Activated CD4-positive, CD25-positive, alpha-beta regulatory T cell treated with anti-CD3 and anti-CD28 coated beads, Interleukin-2, amount 50 U/mL, for 72 hours (primary cell): ENCODE measurements around the gene SDK1.

ENCODE experiments used
- DNase-seq: peaks from one replicate; pipeline ENCODE4 v3.0.0; 2021

SDK1 gene

DNA sequence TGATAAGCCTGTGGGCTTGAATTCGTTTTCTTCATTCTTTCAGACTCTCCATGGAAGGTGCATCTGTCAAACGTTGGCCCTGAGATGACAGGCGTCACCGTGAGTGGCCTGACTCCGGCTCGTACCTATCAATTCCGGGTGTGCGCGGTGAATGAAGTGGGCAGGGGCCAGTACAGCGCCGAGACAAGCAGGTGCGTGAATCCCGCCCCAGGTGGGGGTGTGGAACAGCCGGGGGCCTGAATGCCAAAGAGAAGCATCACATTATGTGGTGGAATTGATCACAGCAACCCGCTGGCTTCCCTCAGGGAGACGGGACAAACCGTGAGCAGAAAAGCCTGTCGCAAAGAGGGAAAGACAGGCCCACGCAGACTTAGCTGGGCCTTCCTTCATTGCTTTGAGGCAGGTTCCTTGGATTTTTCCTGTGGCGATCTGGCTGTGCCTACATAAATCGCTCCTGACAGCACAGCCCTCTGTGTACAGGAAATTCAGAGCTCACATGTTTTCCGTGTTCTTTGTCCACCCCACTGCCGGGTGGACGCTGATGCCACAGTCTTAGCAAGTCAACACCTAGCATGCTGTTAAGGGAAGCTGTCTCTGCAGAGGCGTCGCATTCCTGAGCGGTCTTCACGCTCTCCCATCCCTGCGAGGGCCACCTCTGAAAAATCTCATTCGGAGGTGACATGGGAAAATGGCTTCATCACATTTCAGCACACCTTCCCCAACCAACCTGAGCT, 710.0 kb downstream of the SDK1 start:
- DNase-seq = no peak

DNA sequence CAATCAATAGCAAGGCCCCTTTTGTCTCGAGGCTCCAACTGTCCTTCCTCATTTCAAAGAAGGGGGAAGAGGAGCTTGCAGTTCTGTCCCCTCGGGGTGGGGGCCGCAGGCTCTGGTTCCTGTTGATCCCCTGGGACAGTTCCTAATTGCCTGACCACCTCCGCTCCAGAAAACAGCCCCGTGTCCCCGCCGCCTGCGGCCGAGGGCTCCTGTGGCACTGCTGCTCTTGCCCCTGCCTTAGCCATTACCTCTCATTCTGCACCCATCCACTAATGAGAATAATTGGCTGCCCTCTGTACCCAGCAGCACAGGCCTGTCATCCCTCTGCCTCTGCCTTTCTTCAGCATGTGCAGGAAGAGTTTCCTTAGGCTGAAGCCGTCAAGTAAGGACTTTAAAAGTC, 712.7 kb downstream of the SDK1 start:
- no peak for DNase-seq

DNA sequence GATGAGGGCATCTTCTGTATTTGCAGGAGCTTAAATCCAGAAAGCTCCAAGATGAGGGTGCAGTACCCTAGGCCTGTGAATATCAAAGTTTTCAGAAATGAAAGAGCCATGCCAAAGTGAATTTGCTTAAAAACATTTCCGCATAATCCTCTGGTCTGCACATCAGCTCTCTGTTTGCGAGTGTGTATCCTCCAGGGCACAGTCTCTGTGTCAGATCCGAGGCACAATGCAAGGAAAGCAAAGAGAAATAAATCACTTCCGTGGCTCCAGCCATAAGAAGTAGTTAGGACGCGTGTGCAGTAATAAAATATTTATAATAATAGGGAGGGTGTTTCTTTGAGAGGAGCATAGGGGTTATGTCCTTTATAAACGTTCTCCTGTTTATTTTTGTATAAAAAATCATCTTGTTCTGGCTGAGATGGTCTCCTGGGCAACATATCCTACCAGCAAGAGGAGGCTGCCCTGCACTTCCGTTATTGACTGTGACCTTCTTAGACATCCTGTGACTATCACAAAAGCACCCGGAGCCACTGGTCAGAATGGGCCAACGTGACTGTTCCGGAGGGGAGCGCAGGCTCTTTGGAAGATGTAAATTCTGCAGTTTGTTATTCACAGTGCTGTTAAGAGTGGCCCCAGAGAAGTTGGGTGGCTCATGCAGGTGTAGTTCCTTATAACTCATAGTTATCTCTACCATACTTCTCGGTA, 713.4 kb downstream of the SDK1 start:
- no peak for DNase-seq

DNA sequence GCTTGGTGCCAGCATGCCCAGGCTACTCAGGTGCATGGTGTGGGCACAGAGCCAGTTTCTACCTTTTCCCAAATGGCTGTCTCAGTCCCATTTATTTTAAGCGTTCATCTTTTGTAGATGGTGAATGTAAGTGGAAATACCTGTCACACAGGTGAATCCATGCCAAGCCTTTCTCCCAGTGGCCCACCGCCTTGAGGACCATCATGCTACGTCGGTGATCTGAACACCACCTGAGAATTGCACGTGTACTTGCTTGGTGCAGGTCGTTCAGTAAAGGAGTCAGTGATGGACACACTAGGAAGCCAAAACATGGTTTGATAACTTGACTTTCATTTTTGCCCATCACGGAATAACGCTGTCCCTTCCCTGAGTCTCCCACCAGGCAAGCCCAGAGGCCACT, 714.3 kb downstream of the SDK1 start:
- DNase-seq = no peak

DNA sequence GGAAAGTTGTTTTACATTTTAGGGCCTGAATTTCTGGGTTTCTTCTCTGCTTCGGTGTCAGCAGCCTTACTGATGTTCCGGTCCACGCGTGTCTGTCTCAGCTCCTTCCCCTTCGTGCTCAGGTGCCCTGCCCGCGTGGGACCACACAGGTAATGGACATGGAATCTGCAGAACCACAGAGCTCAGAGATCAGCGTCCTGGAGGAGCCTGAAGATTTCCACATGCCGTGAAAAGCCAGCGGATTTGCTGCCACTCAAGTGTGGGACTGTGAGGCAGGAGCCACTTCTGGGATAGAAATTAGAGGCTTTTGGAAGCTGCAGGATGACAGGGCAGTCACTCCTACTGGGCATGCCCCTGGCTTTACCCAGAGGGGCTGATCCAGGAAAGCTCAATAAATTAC, 714.9 kb downstream of the SDK1 start:
- DNase-seq = no peak

DNA sequence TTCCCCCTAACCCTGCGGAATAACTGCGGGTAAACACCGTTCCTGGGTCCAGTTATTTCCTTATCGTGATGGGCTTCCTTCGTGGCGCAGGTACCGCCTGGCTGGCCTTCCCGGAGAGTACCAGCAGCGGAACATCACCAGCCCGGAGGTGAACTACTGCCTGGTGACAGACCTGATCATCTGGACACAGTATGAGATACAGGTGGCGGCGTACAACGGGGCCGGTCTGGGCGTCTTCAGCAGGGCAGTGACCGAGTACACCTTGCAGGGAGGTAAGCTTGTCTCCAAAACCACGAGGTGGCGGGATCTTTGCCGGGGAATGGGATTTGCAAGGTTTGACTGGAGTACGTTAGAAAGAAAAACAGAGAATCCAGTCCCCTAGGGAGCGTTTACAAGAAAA, 716.0 kb downstream of the SDK1 start:
- no peak for DNase-seq

DNA sequence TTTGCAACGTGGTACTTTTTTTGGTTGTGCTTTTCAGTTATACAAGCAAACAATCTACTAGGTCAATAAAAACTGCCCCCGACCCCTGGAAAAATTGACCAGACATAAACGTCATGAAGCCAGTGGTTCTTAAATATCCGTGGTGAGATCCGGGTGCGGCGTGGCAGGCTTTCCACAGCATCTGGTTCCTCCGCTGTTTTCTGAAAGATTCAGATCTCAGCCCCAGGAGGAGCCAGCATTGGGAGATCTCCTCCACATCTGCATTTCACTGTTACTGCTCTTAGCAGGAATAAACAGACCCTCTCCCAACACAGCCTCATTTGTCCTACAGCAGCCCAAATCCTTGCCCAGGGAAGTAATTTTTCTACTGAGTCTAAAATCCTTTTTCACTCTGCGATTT, 716.7 kb downstream of the SDK1 start:
- no peak for DNase-seq

DNA sequence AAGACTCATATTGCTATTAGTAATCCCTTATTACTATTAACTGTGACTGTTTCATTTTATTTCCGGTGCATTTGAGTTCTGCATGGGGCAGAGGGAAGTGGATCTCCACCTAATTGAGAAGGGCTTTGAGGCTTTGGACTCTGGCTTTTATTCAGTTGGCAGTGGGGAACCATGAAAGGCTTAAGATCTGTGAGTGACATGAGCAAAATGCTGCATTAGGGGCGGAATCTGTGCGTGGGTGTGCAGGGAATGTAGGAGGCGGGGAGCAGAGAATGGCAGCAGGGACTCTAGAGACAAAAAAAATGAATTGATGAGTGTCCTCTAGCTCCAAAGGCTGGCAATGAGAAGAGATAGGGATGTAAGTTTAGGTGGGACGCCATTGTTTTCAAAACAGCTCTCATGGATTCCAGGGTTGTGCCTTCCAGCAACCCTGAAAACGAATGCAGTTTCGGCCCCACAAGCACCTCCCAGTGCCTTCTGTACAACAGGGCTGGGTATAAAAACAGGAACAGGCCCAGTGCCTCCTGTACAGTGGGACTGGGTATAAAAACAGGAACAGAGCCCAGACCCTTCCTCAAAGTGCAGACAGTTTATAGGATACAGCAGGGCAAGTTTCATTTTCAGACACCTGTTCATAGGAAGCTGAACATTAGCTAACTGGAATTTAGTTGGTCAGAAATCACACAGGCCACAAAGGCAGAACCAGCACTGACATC, 717.7 kb downstream of the SDK1 start:
- DNase-seq = no peak

DNA sequence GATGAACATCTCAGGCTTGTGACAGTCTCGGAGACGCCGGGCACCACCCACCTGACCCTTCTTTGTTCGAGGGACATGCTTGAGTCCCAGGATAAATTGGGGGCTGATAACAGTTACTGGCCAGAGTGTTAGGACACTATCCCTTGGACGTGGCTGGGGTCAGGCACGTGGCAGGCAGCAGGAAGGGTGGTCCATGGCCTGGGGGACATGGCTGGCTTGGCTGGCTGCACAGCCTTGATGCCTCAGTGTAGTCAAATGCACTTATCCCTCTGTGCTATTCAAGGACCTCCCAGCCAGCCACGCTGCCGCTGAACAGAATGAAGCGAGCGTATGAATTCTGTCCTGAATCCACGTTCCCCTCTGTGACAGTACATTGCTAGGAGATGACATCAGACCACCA, 719.0 kb downstream of the SDK1 start:
- DNase-seq = no peak

DNA sequence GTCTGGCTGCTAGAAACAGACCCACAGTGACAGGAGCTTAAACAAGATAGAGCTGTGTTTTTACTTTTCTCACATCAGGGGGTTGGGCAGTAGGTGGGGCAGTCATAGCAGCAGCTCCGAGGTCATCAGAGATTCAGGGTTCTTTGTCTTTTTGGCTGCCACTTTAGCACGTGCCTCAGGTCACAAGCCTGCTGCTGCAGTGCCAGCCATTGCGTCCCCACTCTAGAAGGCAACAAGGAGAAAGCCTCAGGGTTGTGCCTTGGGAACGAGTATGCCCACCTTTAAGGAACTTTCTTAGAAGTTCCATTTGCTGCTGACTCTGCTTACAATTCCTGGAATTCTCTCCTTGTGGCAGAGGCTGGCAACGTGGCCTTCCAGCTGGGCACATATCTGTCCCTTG, 720.4 kb downstream of the SDK1 start:
- DNase-seq = no peak

DNA sequence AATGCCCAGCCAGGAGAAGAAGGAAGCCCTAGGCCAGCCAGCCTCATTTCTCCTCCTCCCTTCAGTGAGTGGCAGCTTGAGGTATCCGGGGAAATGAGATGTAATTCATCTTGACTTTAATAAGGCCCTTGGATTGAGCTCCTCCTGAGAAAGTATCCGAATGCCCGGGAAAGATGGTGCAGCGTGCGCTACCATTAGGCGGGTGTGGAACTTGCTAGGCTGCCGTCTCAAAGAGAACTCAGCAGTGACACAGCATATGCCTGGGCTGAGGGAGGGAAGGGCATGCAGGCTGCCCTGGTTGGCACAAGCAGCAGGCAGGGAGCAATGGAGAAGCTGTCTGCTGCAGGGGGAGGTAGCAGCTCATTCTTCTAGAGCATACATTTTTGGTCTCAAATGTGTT, 721.2 kb downstream of the SDK1 start:
- DNase-seq = no peak

DNA sequence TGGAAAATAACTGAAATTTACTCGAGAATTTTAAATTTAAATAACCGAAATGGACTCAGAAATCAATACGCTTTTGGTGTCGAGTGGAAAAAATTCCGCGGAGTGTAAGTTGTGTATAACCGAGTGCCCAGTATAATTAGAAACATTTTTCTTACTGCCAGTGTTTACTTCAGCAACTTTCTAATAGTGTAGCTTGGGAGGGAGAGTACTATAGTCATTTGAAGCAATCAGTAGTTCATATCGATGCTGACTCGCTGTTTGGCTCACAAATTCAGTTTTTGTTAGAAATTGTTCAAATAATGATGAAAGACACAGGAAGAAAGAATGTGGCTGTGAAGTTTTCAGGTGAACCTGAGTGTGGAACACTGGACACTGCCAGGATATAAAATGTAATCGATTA, 722.5 kb downstream of the SDK1 start:
- no peak for DNase-seq

DNA sequence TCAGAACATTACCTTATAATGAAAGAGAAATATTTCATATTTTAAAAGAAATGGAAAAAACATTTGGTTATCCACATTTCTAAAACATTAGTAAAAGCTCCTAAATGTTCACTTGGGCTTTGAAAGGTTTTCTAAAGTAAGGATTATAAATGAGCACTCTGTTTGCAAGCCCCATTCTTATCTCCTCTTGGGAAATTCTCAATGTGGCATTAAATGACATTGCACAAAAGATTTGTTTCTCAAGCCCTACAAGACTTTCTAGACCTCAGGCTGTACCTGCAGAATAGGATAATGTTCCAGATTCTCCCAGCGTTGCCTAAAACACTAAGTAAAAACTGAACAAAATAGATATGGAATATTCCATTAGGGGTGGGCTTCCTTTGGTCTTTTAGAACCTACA, 723.1 kb downstream of the SDK1 start:
- no peak for DNase-seq

DNA sequence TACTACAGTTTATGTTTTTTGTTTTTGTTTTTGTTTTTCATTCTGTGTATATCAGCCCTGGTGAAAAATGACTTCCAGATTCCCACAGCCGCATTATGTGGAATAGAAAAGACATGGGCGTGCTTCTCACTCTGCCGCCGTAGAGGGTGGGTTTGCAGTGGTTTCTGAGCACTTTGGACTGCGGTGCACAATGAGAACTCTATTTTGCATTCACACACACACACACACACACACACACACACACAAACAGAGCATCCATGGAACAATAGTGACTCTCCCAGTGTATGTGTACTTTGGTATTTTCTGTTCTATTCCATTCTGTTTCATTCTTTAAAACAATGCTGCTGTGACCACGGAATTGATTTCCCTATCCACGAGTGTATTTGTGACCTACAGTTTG, 723.8 kb downstream of the SDK1 start:
- no peak for DNase-seq

DNA sequence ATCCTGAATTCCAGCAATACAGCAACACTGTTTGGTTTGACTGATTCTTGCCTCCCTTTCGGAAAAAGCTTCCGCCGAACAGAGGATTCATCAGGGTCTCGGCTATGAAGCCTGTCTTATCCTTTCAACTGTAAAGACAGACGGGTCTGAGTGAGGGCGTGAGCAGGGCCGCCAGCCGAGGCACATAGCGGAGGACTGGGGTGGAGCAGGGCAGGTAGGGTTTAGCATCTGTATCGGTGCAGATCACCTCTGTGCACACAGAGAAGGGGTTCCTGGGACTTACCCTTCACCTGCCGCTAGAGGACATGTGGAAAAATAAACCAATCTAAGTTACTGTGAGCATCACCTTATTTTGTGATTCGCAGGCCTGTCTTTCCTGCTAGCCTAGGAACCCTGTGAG, 724.2 kb downstream of the SDK1 start:
- no peak for DNase-seq

DNA sequence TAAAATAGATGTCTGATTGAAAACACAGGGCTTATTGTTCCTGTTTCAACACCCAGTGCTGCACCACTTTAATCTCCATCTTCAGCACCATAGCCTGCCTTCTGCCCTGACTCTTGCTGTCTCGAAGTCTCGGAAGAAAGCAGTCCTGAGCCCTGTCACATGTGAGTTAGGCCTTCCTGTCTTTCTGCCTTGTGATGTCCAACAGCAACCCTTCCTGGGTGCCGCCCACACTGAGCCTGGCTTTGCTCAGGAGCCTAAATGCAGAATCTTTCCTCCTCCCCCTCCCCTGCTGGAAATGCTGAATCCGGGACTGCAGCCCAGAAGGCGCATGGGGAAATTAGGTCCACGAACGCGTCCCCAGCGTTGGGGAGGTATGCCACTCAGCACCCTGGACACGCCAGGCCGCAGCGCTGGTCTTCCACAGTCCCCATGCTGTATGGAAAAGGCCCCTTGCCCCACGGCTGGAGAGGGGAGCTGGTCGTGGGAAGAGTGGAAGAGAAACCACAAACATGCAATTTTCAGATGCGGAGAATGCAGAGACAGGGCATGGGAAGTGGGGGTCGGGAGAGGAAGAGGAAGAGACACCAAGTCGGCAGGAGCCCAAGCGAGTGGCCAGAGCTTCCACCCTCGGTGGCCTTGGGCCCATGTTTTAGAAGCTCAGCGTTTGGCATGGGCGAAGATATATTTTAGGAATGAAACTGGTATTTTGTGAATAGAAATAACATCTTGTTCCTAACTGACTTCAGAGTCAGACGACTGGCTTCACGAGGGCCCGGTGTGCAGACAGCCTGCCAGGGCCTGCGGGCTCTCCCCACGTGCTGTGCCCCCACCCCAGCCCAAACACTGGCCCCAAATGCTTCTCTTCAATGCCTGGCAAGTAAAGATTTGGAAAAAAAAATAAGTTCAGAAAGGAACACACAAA, 724.9 kb downstream of the SDK1 start:
- no peak for DNase-seq

DNA sequence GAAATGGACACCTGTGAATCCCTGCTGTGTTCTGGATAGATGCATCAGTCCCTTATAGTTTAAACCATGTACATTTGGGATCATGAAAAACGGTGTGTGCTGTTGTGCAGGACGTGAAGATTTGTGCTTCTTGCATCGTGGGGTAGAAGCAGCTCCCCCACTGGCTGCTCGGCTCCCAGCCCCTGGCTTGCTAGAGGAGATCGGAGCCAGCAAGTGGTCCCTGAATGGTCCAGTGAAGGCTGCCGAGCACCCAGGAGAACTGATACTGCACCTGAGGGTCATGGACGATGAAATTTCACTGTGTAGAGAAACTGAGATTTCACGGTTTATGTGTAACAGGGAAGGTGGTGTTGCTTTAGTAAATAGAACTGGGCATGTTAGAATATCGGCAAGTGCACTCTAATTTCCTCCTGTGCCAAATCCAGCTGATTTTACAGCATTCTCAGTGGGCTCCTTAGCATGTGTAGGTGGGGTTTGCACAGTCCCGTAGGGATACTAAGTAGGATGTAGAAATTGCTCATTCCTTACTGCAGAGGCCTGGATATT, 726.0 kb downstream of the SDK1 start:
- DNase-seq = no peak

DNA sequence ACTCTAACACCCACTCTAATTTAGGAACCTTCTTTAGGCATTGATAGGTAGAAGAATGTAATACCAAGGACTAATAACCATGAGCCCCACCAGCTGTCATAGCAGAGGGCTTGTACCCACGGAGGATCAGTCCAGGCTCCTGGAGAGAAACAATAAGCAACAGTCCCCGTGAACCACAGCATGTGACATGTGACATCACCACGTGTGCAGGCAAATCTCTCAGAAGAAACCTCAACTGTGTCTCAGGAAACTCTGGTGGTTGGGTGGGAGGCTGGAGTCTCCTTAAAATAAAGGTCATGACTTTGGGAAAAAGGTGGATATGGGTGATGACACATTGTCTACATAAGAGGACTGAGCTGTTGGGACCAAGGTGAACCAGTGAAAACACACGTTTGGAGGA, 727.2 kb downstream of the SDK1 start:
- DNase-seq = no peak

DNA sequence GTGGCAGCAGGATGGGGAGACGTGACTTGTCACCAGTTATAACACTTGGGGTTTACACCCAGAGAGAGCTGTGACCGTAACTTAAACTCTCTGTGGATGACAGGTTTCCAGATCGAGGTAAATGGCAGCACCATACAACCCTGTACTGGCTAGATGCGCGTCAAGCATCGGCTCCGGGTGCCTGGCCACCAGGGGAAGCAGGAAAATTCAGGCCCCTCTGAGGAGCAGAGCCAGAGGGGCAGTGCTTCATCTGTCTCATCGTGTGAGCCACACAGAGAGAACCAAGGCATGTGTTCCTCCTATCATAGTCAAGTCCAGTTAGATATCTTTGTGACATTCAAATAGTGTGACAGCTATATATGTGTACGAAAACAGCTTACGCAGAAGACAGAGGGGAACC, 728.9 kb downstream of the SDK1 start:
- DNase-seq = no peak

DNA sequence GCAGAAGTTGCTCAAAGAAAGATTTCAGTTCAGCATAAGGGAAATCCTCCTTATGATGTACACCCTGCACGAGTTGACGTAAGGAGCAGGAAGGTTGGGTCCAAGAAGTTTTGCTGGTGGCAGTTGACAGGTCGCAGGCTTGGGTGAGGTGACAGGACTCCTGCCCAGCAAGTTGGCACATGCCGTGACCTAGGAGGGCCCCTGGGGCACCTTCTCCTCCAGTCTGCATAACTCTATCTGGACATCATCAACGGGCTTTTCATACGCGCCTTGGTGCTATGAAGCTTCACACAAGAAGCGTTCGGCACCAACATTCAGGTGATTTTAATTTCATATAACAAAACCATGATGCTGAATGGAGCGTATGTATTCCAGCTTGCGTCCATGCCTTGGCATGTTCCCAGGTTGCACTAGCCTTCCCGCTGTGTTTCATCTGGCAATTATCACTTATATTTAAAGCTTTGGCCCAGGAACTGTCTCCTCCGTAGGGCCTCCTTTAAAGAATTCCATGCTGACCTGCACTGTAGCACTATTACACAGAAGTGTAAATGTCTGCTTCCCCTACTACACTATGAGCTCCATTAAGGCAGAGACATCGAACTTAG, 729.4 kb downstream of the SDK1 start:
- DNase-seq = no peak

DNA sequence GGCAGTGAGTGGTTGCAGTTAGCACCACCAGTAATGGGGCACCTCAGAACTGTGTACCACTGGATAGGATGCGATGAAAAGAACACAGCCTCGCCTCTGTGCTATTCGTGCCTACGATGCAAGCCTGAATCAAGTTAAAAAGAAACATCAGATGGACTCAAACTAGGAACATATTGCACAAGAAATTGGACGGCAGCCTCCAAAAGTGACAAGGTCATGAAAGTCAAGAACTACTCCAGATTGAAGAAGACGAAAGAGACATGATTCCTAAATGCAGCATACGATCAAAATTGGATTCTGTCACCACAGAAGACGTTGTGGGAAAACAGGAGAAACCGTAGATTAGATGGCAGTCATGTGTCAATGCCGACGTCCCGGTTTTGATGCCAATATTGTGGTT, 732.9 kb downstream of the SDK1 start:
- no peak for DNase-seq

DNA sequence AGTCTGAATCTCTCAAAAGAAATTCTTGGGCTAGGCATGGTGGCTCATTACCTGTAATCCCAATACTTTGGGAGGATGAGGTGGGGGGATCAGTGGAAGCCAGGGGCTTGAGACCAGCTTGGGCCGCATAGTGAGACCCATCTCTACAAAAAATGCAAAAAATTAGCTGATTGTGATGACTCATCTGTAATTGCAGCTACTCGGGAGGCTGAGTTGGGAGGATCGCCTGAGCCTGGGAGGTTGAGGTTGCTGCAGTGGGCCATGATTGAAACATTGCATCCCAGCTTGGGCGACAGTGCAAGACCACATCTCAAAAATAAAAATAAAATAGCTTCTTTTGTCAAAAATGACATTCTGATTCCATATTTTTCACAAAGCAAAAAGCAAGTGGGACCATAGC, 736.3 kb downstream of the SDK1 start:
- no peak for DNase-seq
